Hepatocyte (in vitro differentiated cells): ENCODE data around the gene GRM8. TPM values are rescaled to one million over a fixed set of nuclear protein-coding genes. Genes with fewer than 3 reads are reported as not detected.

Experiments used
- DNase-seq: peaks from one replicate; pipeline ENCODE4 v3.0.0-alpha.2; 2016; ENCODE audit warnings: low spot score
- H2AFZ ChIP-seq: fragments of 200-600 bp; sonication (generic); 2 replicates; pipeline ENCODE4 v1.6.0; 2016; ENCODE audit warnings: antibody characterized with exemption, mild to moderate bottlenecking
- H3K27ac ChIP-seq: fragments of 200-600 bp; sonication (generic); 2 replicates; pipeline ENCODE4 v1.5.1; 2016; ENCODE audit warnings: mild to moderate bottlenecking
- H3K27me3 ChIP-seq: fragments of 200-600 bp; sonication (generic); 2 replicates; pipeline ENCODE4 v1.6.1; 2016
- H3K36me3 ChIP-seq: fragments of 200-600 bp; sonication (generic); replicated peaks from 2 replicates; pipeline ENCODE4 v1.5.1; 2016; ENCODE audit warnings: low read depth; ENCODE audit not compliant: insufficient read depth
- H3K4me1 ChIP-seq: fragments of 200-600 bp; sonication (generic); 2 replicates; pipeline ENCODE4 v1.5.1; 2016; ENCODE audit warnings: mild to moderate bottlenecking, moderate library complexity; ENCODE audit not compliant: insufficient read depth
- H3K4me2 ChIP-seq: fragments of 200-600 bp; sonication (generic); 2 replicates; pipeline ENCODE4 v1.6.0; 2016
- H3K4me3 ChIP-seq: fragments of 200-600 bp; sonication (generic); 2 replicates; pipeline ENCODE4 v1.5.1; 2016; ENCODE audit warnings: mild to moderate bottlenecking
- H3K79me2 ChIP-seq: fragments of 200-600 bp; sonication (generic); 2 replicates; pipeline ENCODE4 v1.6.0; 2017; ENCODE audit warnings: mild to moderate bottlenecking
- H3K9me2 ChIP-seq: fragments of 200-600 bp; sonication (generic); replicated peaks from 2 replicates; pipeline ENCODE4 v1.6.0; 2017; ENCODE audit warnings: mild to moderate bottlenecking; ENCODE audit not compliant: insufficient read depth
- H3K9me3 ChIP-seq: fragments of 200-600 bp; sonication (generic); 2 replicates; pipeline ENCODE4 v1.5.1; 2016; ENCODE audit warnings: low read depth, mild to moderate bottlenecking
- H4K20me1 ChIP-seq: fragments of 200-600 bp; sonication (generic); 2 replicates; pipeline ENCODE4 v1.6.0; 2016; ENCODE audit warnings: mild to moderate bottlenecking; ENCODE audit not compliant: insufficient read depth, poor library complexity, severe bottlenecking
- CTCF ChIP-seq: fragments of 200-600 bp; sonication (generic); IDR thresholded peaks from 2 replicates; pipeline ENCODE4 v1.5.1; 2016; ENCODE audit warnings: antibody characterized with exemption, mild to moderate bottlenecking; ENCODE audit not compliant: poor library complexity
- EZH2 ChIP-seq: fragments of 200-600 bp; sonication (generic); IDR thresholded peaks from 2 replicates; pipeline ENCODE4 v1.6.1; 2016; ENCODE audit warnings: antibody characterized with exemption, mild to moderate bottlenecking, borderline replicate concordance
- EZH2phosphoT487 ChIP-seq: fragments of 200-600 bp; sonication (generic); IDR thresholded peaks from one replicate; pipeline ENCODE4 v1.6.1; 2018; ENCODE audit warnings: antibody characterized with exemption, mild to moderate bottlenecking, low read depth, moderate library complexity; ENCODE audit not compliant: unreplicated experiment, severe bottlenecking
- WGBS: methylation state at CpG from one replicate; pipeline ENCODE4 v1.1.6; 2016; ENCODE audit warnings: low lambda C conversion rate; ENCODE audit errors: missing lambda C conversion rate; 5-methylcytosine and 5-hydroxymethylcytosine counted together
- polyA plus RNA-seq: library from polyadenylated mRNA; unstranded; fragments of >200 nt; fragmentation: Nextera tagmentation; extraction: Ambion mirVana; gene quantifications from 2 replicates; pipeline ENCODE4 v1.2.1, GENCODE V29; 2016
- total RNA-seq: library from RNA; depleted of rRNA; stranded (reverse); fragments of >200 nt; gene quantifications from 2 replicates; pipeline ENCODE4 v1.2.3, GENCODE V29; 2014

The GRM8 gene
- total and polyA plus RNA-seq, 2 experiments from 2014 or later: 0.62 to 4.5 TPM

- Histone ChIP-seq H3K27me3 (no peaks in the 10 kb centered on the region), H3K27ac (no peak overlapping the region), H4K20me1 (no peaks in the 10 kb centered on the region), H3K36me3 (no peaks in the 10 kb centered on the region), H2AFZ (no peak overlapping the region), H3K4me1 (no peaks in the 10 kb centered on the region), H3K4me2 (no peak overlapping the region), H3K9me3 (no peaks in the 10 kb centered on the region), H3K4me3 (no peak overlapping the region), H3K9me2 (no peaks in the 10 kb centered on the region), H3K79me2 (no peaks in the 10 kb centered on the region)
- TF ChIP-seq EZH2phosphoT487 (no peak), EZH2 (no peak), CTCF (no peak)
- DNase-seq: no peak
- 89% methylated on average over 12 of the region's 13 CpGs for WGBS
Observed at GRCh38 chr7:126760914-126761577, 491.7 kb downstream of the GRM8 start.

DNA sequence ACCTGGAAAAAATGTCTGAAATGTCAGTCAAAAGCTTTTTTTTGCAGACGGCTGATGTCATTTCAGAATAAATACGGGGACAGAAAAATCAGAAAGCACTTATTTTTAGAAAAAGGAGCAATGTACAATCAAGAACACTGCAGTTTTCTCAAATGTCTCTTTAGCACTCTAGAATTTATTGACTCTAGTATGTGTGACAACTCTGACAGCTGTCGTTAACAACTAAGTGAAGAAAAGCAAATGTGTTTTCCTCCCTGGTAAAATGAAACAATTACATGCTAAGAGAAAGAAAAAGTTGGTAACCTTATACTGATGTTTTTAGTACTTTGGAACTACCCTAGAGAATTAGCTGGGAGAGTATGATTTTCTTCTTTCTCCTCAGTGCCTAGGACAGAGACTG lies 497.4 kb downstream of the GRM8 start:
- Histone ChIP-seq H3K79me2 (no peaks in the 10 kb centered on the region), H4K20me1 (no peaks in the 10 kb centered on the region), H3K9me2 (no peaks in the 10 kb centered on the region), H3K4me2 (no peak overlapping the region), H3K4me1 (no peaks in the 10 kb centered on the region), H3K4me3 (no peak overlapping the region), H3K27me3 (no peaks in the 10 kb centered on the region), H3K9me3 (no peaks in the 10 kb centered on the region), H2AFZ (no peak overlapping the region), H3K27ac (no peak overlapping the region), H3K36me3 (no peaks in the 10 kb centered on the region)
- no peak for DNase-seq
- WGBS: 62% methylated on average over 3 of the region's 3 CpGs
- no peak for TF ChIP-seq EZH2
- TF ChIP-seq EZH2phosphoT487: no peak
- no peak for TF ChIP-seq CTCF

- no peak for DNase-seq
- H3K9me3 ChIP-seq: no peaks in the 10 kb centered on the region
- WGBS: 92% methylated on average over 4 of the region's 4 CpGs
- H3K36me3 ChIP-seq: no peaks in the 10 kb centered on the region
- no peaks in the 10 kb centered on the region for H3K27me3 ChIP-seq
- no peak overlapping the region for H3K4me3 ChIP-seq
- H3K4me1 ChIP-seq: no peaks in the 10 kb centered on the region
- H4K20me1 ChIP-seq: no peaks in the 10 kb centered on the region
- TF ChIP-seq CTCF (no peak), EZH2 (no peak), EZH2phosphoT487 (no peak)
- no peak overlapping the region for H3K4me2 ChIP-seq
- H3K9me2 ChIP-seq: no peaks in the 10 kb centered on the region
- H2AFZ ChIP-seq: no peak overlapping the region
- no peak overlapping the region for H3K27ac ChIP-seq
- H3K79me2 ChIP-seq: no peaks in the 10 kb centered on the region
Observed at GRCh38 chr7:126750207-126750911, 502.4 kb downstream of the GRM8 start.
